Measurements from ENCODE around the gene SPG7.

GRCh38 chr16:89598199-89598598 is 90.0 kb downstream of the SPG7 start:
- TF ChIP-seq, protein P1, sequence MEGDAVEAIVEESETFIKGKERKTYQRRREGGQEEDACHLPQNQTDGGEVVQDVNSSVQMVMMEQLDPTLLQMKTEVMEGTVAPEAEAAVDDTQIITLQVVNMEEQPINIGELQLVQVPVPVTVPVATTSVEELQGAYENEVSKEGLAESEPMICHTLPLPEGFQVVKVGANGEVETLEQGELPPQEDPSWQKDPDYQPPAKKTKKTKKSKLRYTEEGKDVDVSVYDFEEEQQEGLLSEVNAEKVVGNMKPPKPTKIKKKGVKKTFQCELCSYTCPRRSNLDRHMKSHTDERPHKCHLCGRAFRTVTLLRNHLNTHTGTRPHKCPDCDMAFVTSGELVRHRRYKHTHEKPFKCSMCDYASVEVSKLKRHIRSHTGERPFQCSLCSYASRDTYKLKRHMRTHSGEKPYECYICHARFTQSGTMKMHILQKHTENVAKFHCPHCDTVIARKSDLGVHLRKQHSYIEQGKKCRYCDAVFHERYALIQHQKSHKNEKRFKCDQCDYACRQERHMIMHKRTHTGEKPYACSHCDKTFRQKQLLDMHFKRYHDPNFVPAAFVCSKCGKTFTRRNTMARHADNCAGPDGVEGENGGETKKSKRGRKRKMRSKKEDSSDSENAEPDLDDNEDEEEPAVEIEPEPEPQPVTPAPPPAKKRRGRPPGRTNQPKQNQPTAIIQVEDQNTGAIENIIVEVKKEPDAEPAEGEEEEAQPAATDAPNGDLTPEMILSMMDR (IDR thresholded peaks at IDR 0.05) = no peak
- no peak for TF ChIP-seq TP53 (CRISPR knock-in tag; IDR thresholded peaks at IDR 0.05)
- TF ChIP-seq HMGXB4 (CRISPR knock-in tag; IDR thresholded peaks at IDR 0.05) = no peak
- no peak for TF ChIP-seq ARID4B (CRISPR knock-in tag; IDR thresholded peaks at IDR 0.05; ENCODE audit: borderline replicate concordance)
- TF ChIP-seq, protein P2, sequence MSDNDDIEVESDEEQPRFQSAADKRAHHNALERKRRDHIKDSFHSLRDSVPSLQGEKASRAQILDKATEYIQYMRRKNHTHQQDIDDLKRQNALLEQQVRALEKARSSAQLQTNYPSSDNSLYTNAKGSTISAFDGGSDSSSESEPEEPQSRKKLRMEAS (CRISPR knock-in tag; IDR thresholded peaks at IDR 0.05) = no peak
- TF ChIP-seq JUN (CRISPR knock-in tag; IDR thresholded peaks at IDR 0.05) = no peak
- TF ChIP-seq, protein P3, sequence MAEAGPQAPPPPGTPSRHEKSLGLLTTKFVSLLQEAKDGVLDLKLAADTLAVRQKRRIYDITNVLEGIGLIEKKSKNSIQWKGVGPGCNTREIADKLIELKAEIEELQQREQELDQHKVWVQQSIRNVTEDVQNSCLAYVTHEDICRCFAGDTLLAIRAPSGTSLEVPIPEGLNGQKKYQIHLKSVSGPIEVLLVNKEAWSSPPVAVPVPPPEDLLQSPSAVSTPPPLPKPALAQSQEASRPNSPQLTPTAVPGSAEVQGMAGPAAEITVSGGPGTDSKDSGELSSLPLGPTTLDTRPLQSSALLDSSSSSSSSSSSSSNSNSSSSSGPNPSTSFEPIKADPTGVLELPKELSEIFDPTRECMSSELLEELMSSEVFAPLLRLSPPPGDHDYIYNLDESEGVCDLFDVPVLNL (CRISPR knock-in tag; IDR thresholded peaks at IDR 0.05; ENCODE audit: borderline replicate concordance, low read depth) = no peak
- no peak for TF ChIP-seq NFATC4 (CRISPR knock-in tag; IDR thresholded peaks at IDR 0.05)
- TF ChIP-seq USF1 (CRISPR knock-in tag; IDR thresholded peaks at IDR 0.05) = no peak

All from WTC11 (cell line).